Aorta (tissue), 5 donors: ENCODE results near the gene CEP128. TPM values are rescaled to one million over a fixed set of nuclear protein-coding genes. Genes with fewer than 3 reads are reported as not detected.

ENCODE experiments used
- ATAC-seq: fragments of 200-7000 bp; cut with Tn5 transposase; one replicate; pipeline ENCODE4 v1.9.1; 2022; ENCODE audit warnings: moderate library complexity; ENCODE audit not compliant: low FRiP score
- DNase-seq, 2 donors: peaks; one replicate each; pipeline ENCODE4 v3.0.0-alpha.2; 2020
- H3K27ac ChIP-seq, 2 donors: one replicate each; pipeline ENCODE4 v1.5.1; 2013; ENCODE audit warnings: low read length in 2 of 2, mild to moderate bottlenecking in 2 of 2, moderate library complexity in 2 of 2, control low read depth in 1 of 2, inconsistent platforms in 1 of 2, low read depth in 1 of 2
- H3K27me3 ChIP-seq, 2 donors: one replicate each; pipeline ENCODE4 v1.6.1; 2013; ENCODE audit warnings: control low read depth in 1 of 2, low read length in 1 of 2, mild to moderate bottlenecking in 1 of 2, moderate library complexity in 1 of 2; ENCODE audit not compliant: insufficient read depth in 2 of 2, control insufficient read depth in 1 of 2
- H3K36me3 ChIP-seq, 2 donors: one replicate each; pipeline ENCODE4 v1.6.1; 2013; ENCODE audit warnings: control low read depth in 1 of 2, low read length in 1 of 2, mild to moderate bottlenecking in 1 of 2; ENCODE audit not compliant: insufficient read depth in 2 of 2, control insufficient read depth in 1 of 2
- H3K4me1 ChIP-seq, 2 donors: one replicate each; pipeline ENCODE4 v1.6.1; 2013; ENCODE audit warnings: low read length in 2 of 2, control low read depth in 1 of 2, mild to moderate bottlenecking in 1 of 2, moderate library complexity in 1 of 2; ENCODE audit not compliant: insufficient read depth in 2 of 2, control insufficient read depth in 1 of 2
- H3K4me3 ChIP-seq, 2 donors: one replicate each; pipeline ENCODE4 v1.5.1; 2013; ENCODE audit warnings: low read length in 2 of 2, control low read depth in 1 of 2, mild to moderate bottlenecking in 1 of 2
- H3K9me3 ChIP-seq: one replicate; pipeline ENCODE4 v1.6.1; 2013; ENCODE audit warnings: mild to moderate bottlenecking, low read length; ENCODE audit not compliant: control insufficient read depth
- WGBS, 2 donors: extraction: QIAGEN DNeasy Blood & Tissue Kit; methylation state at CpG; one replicate each; pipeline ENCODE4 v1.1.7; 2013; 5-methylcytosine and 5-hydroxymethylcytosine counted together
- intact Hi-C, 2 donors: fragments of 100-400 bp; cut with DNase I; formaldehyde crosslinking; loops; one replicate each; pipeline versions ENCODE4 v1.14.2 to v1.15.0; 2022
- polyA plus RNA-seq, 2 donors: library from polyadenylated mRNA; stranded (reverse); fragments of 200-250 nt; gene quantifications; one replicate each; pipeline ENCODE4 v1.2.3, GENCODE V29; 2013
- total RNA-seq, 2 donors: library from RNA; stranded (reverse); fragmentation: NEBNext Ultra II Directional; extraction: Animal tissue kit (Norgen Biotek cat#: 25700); gene quantifications; one replicate each; pipeline ENCODE4 v1.2.1, GENCODE V29; 2021
- donor health status: healthy with polysubstance abuse.
- donor health status: Bipolar disorder and iron deficiency.
- donor health status: DM: no; HTN: no; CAD: no.
- donor health status: DM: no; HTN: no; CAD: no.
- donor health status: DM: yes; HTN: yes; CAD: no.

Gene CEP128
- total and polyA plus RNA-seq, 4 donors, result 0.95 to 8.4 (median 4.4) TPM

- no peak for ATAC-seq
- H3K27me3 ChIP-seq, result no peaks in the 10 kb centered on the region
- 98 to 99% methylated on average over 6 of the region's 6 CpGs for WGBS, 2 donors
- no peak overlapping the region for H3K4me3 ChIP-seq
- H3K36me3 ChIP-seq, result no peaks in the 10 kb centered on the region
- H3K4me1 ChIP-seq, result no peaks in the 10 kb centered on the region
- no peak overlapping the region for H3K27ac ChIP-seq
- intact Hi-C loops, result no loop called here
- DNase-seq, result no peak
- no peaks in the 10 kb centered on the region for H3K9me3 ChIP-seq
Observed at GRCh38 chr14:80572666-80573065, 368.9 kb downstream of the CEP128 start.

- no peak for ATAC-seq
- 88 to 91% methylated on average over 3 of the region's 3 CpGs for WGBS, 2 donors
Observed at GRCh38 chr14:80570930-80571298, 370.6 kb downstream of the CEP128 start.

GRCh38 chr14:80567905-80568536 is 373.5 kb downstream of the CEP128 start:
- 76 to 92% methylated on average over 6 of the region's 6 CpGs for WGBS, 2 donors
- DNase-seq, result no peak
- no peaks in the 10 kb centered on the region for H3K36me3 ChIP-seq
- no peaks in the 10 kb centered on the region for H3K9me3 ChIP-seq
- H3K4me3 ChIP-seq, result no peak overlapping the region
- no peak overlapping the region for H3K27ac ChIP-seq
- H3K4me1 ChIP-seq, result no peaks in the 10 kb centered on the region
- intact Hi-C loops, result no loop called here
- no peak for ATAC-seq
- no peaks in the 10 kb centered on the region for H3K27me3 ChIP-seq

More at GRCh38 chr14:80570930-80571298, 370.6 kb downstream of the CEP128 start:
- no peak overlapping the region for H3K27ac ChIP-seq
- no peak for DNase-seq
- H3K27me3 ChIP-seq, result no peaks in the 10 kb centered on the region
- H3K4me1 ChIP-seq, result no peaks in the 10 kb centered on the region
- H3K4me3 ChIP-seq, result no peak overlapping the region
- H3K36me3 ChIP-seq, result no peaks in the 10 kb centered on the region
- no peaks in the 10 kb centered on the region for H3K9me3 ChIP-seq
- intact Hi-C loops, result no loop called here

- H3K36me3 ChIP-seq, result no peaks in the 10 kb centered on the region
- no peak overlapping the region for H3K27ac ChIP-seq
- H3K9me3 ChIP-seq, result no peaks in the 10 kb centered on the region
- no peaks in the 10 kb centered on the region for H3K4me1 ChIP-seq
- intact Hi-C loops, result no loop called here
- WGBS, 2 donors, result 74 to 87% methylated on average over 5 of the region's 5 CpGs
- ATAC-seq (no peak), DNase-seq (no peak)
- H3K27me3 ChIP-seq, result no peaks in the 10 kb centered on the region
- no peak overlapping the region for H3K4me3 ChIP-seq
Observed at GRCh38 chr14:80565001-80565400, 376.5 kb downstream of the CEP128 start.

GRCh38 chr14:80564051-80564450 is 377.5 kb downstream of the CEP128 start:
- Histone ChIP-seq H3K9me3 (no peaks in the 10 kb centered on the region), H3K27me3 (no peaks in the 10 kb centered on the region), H3K4me1 (no peaks in the 10 kb centered on the region), H3K36me3 (no peaks in the 10 kb centered on the region), H3K27ac (no peak overlapping the region), H3K4me3 (no peak overlapping the region)
- ATAC-seq, result no peak
- intact Hi-C loops, result no loop called here
- DNase-seq, result no peak

GRCh38 chr14:80560800-80561657 is 380.5 kb downstream of the CEP128 start:
- H3K36me3 ChIP-seq, result no peaks in the 10 kb centered on the region
- no peak overlapping the region for H3K4me3 ChIP-seq
- no peaks in the 10 kb centered on the region for H3K27me3 ChIP-seq
- DNase-seq, result no peak
- no peaks in the 10 kb centered on the region for H3K9me3 ChIP-seq
- 96% methylated on average over 5 of the region's 5 CpGs for whole genome bisulfite sequencing, 2 donors
- no peaks in the 10 kb centered on the region for H3K4me1 ChIP-seq
- ATAC-seq, result no peak
- intact Hi-C loops, result no loop called here
- H3K27ac ChIP-seq, result no peak overlapping the region

GRCh38 chr14:80554139-80554538 is 387.4 kb downstream of the CEP128 start:
- ATAC-seq (no peak), DNase-seq (no peak)
- WGBS, 2 donors, result 83 to 87% methylated on average over 2 of the region's 2 CpGs
- H3K4me3 ChIP-seq, result no peak overlapping the region
- H3K9me3 ChIP-seq, result no peaks in the 10 kb centered on the region
- no peak overlapping the region for H3K27ac ChIP-seq
- H3K36me3 ChIP-seq, result no peaks in the 10 kb centered on the region
- no peaks in the 10 kb centered on the region for H3K4me1 ChIP-seq
- no peaks in the 10 kb centered on the region for H3K27me3 ChIP-seq
- intact Hi-C loops, result no loop called here

GRCh38 chr14:80549141-80549540 is 392.4 kb downstream of the CEP128 start:
- Histone ChIP-seq H3K4me3 (no peak overlapping the region), H3K36me3 (no peaks in the 10 kb centered on the region), H3K27me3 (no peaks in the 10 kb centered on the region), H3K27ac (no peak overlapping the region), H3K9me3 (no peaks in the 10 kb centered on the region), H3K4me1 (no peaks in the 10 kb centered on the region)
- intact Hi-C loops, result no loop called here
- WGBS, 2 donors, result 4 to 6% methylated on average over 6 of the region's 6 CpGs
- DNase-seq (no peak), ATAC-seq (no peak)
